Measurements from ENCODE around the gene ZYX. TPM values are rescaled to one million over a fixed set of nuclear protein-coding genes. Genes with fewer than 3 reads are reported as not detected.
"Not testable (repeated sequence)": the region's sequence is repeated elsewhere in the genome, so short reads cannot be mapped to it uniquely, and the experiment has no call there.

The ZYX gene
- total and polyA plus RNA-seq, 9 donors: 41.4 to 290 (median 214) TPM

GRCh38 chr7:143397710-143398530 lies 16.8 kb downstream of the ZYX start:
- Histone ChIP-seq H3K36me3 (ENCODE audit: control insufficient read depth, insufficient read depth, low read length) (peaks cover 10% of the 10 kb centered on the region), H3K27ac (ENCODE audit: low read length) (no peak overlapping the region), H3K9me3 (replicated peaks; ENCODE audit: control insufficient read depth, low read depth, low read length) (no peaks in the 10 kb centered on the region), H3K27me3 (ENCODE audit: control insufficient read depth, insufficient read depth, low read length) (no peaks in the 10 kb centered on the region), H3K4me3 (ENCODE audit: low read length) (no peak overlapping the region), H3K4me1 (ENCODE audit: control insufficient read depth, insufficient read depth, low read length) (peaks cover 23% of the 10 kb centered on the region)
- DNase-seq: no peak
- 81% methylated on average over 10 of the region's 16 CpGs for WGBS (ENCODE audit: insufficient coverage)

GRCh38 chr7:143398616-143399015 lies 17.5 kb downstream of the ZYX start:
- Histone ChIP-seq H3K4me1 (ENCODE audit: control insufficient read depth, insufficient read depth, low read length) (peaks cover 16% of the 10 kb centered on the region), H3K9me3 (replicated peaks; ENCODE audit: control insufficient read depth, low read depth, low read length) (no peaks in the 10 kb centered on the region), H3K36me3 (ENCODE audit: control insufficient read depth, insufficient read depth, low read length) (peaks cover 5% of the 10 kb centered on the region), H3K27me3 (ENCODE audit: control insufficient read depth, insufficient read depth, low read length) (no peaks in the 10 kb centered on the region), H3K4me3 (ENCODE audit: low read length) (no peak overlapping the region), H3K27ac (ENCODE audit: low read length) (no peak overlapping the region)
- 88% methylated on average over 5 of the region's 14 CpGs for WGBS (ENCODE audit: insufficient coverage)
- no peak for DNase-seq

- DNase-seq: no peak
- Histone ChIP-seq H3K27ac (ENCODE audit: low read length) (no peak overlapping the region), H3K36me3 (ENCODE audit: control insufficient read depth, insufficient read depth, low read length) (peaks cover 5% of the 10 kb centered on the region), H3K9me3 (replicated peaks; ENCODE audit: control insufficient read depth, low read depth, low read length) (no peaks in the 10 kb centered on the region), H3K4me3 (ENCODE audit: low read length) (no peak overlapping the region), H3K27me3 (ENCODE audit: control insufficient read depth, insufficient read depth, low read length) (no peaks in the 10 kb centered on the region), H3K4me1 (ENCODE audit: control insufficient read depth, insufficient read depth, low read length) (peaks cover 14% of the 10 kb centered on the region)
- 84% methylated on average over 6 of the region's 8 CpGs for WGBS (ENCODE audit: insufficient coverage)
Measured at GRCh38 chr7:143399151-143399550, 18.0 kb downstream of the ZYX start.

- H3K4me3 ChIP-seq (ENCODE audit: low read length): no peak overlapping the region
- 90% methylated on average over 16 of the region's 20 CpGs for WGBS (ENCODE audit: insufficient coverage)
- H3K9me3 ChIP-seq (replicated peaks; ENCODE audit: control insufficient read depth, low read depth, low read length): no peaks in the 10 kb centered on the region
- H3K27ac ChIP-seq (ENCODE audit: low read length): no peak overlapping the region
- H3K36me3 ChIP-seq (ENCODE audit: control insufficient read depth, insufficient read depth, low read length): peaks cover 5% of the 10 kb centered on the region
- DNase-seq: no peak
- H3K27me3 ChIP-seq (ENCODE audit: control insufficient read depth, insufficient read depth, low read length): no peaks in the 10 kb centered on the region
- peaks cover 14% of the 10 kb centered on the region for H3K4me1 ChIP-seq (ENCODE audit: control insufficient read depth, insufficient read depth, low read length)
Measured at GRCh38 chr7:143399642-143400041, 18.5 kb downstream of the ZYX start.

- DNase-seq: no peak
- Histone ChIP-seq H3K4me1 (ENCODE audit: control insufficient read depth, insufficient read depth, low read length) (peaks cover 15% of the 10 kb centered on the region), H3K27me3 (ENCODE audit: control insufficient read depth, insufficient read depth, low read length) (no peaks in the 10 kb centered on the region), H3K36me3 (ENCODE audit: control insufficient read depth, insufficient read depth, low read length) (peaks cover 5% of the 10 kb centered on the region), H3K9me3 (replicated peaks; ENCODE audit: control insufficient read depth, low read depth, low read length) (no peaks in the 10 kb centered on the region), H3K27ac (ENCODE audit: low read length) (no peak overlapping the region), H3K4me3 (ENCODE audit: low read length) (no peak overlapping the region)
- WGBS (ENCODE audit: insufficient coverage): 82% methylated on average over 12 of the region's 12 CpGs
Measured at GRCh38 chr7:143401265-143401664, 20.1 kb downstream of the ZYX start.

- not testable (repeated sequence) for H3K9me3 ChIP-seq (replicated peaks; ENCODE audit: control insufficient read depth, low read depth, low read length); H3K27me3 ChIP-seq (ENCODE audit: control insufficient read depth, insufficient read depth, low read length); H3K36me3 ChIP-seq (ENCODE audit: control insufficient read depth, insufficient read depth, low read length); H3K4me3 ChIP-seq (ENCODE audit: low read length); H3K27ac ChIP-seq (ENCODE audit: low read length); DNase-seq
- WGBS (ENCODE audit: insufficient coverage): 83% methylated on average over 2 of the region's 4 CpGs
- peaks cover 19% of the 10 kb centered on the region for H3K4me1 ChIP-seq (ENCODE audit: control insufficient read depth, insufficient read depth, low read length)
Measured at GRCh38 chr7:143402233-143402632, 21.1 kb downstream of the ZYX start.

- peak; percentile 83 for DNase-seq
- Histone ChIP-seq H3K4me1 (ENCODE audit: control insufficient read depth, insufficient read depth, low read length) (peaks cover 41% of the 10 kb centered on the region), H3K9me3 (replicated peaks; ENCODE audit: control insufficient read depth, low read depth, low read length) (no peaks in the 10 kb centered on the region), H3K36me3 (ENCODE audit: control insufficient read depth, insufficient read depth, low read length) (no peaks in the 10 kb centered on the region), H3K4me3 (ENCODE audit: low read length) (no peak overlapping the region), H3K27ac (ENCODE audit: low read length) (peak overlapping the region; percentile 56), H3K27me3 (ENCODE audit: control insufficient read depth, insufficient read depth, low read length) (no peaks in the 10 kb centered on the region)
- 31% methylated on average over 6 of the region's 9 CpGs for WGBS (ENCODE audit: insufficient coverage)
Measured at GRCh38 chr7:143405173-143406001, 24.2 kb downstream of the ZYX start.

GRCh38 chr7:143406002-143406357 lies 24.8 kb downstream of the ZYX start:
- no peaks in the 10 kb centered on the region for H3K27me3 ChIP-seq (ENCODE audit: control insufficient read depth, insufficient read depth, low read length)
- DNase-seq: no peak
- WGBS (ENCODE audit: insufficient coverage): no CpG with 5 or more reads among the region's 3 CpGs

GRCh38 chr7:143407287-143408251 lies 26.4 kb downstream of the ZYX start:
- H3K36me3 ChIP-seq (ENCODE audit: control insufficient read depth, insufficient read depth, low read length): no peaks in the 10 kb centered on the region
- no peak overlapping the region for H3K27ac ChIP-seq (ENCODE audit: low read length)
- no peaks in the 10 kb centered on the region for H3K27me3 ChIP-seq (ENCODE audit: control insufficient read depth, insufficient read depth, low read length)
- H3K4me1 ChIP-seq (ENCODE audit: control insufficient read depth, insufficient read depth, low read length): peaks cover 49% of the 10 kb centered on the region
- DNase-seq: no peak
- 48% methylated on average over 11 of the region's 13 CpGs for WGBS (ENCODE audit: insufficient coverage)
- H3K9me3 ChIP-seq (replicated peaks; ENCODE audit: control insufficient read depth, low read depth, low read length): no peaks in the 10 kb centered on the region
- H3K4me3 ChIP-seq (ENCODE audit: low read length): no peak overlapping the region

More at GRCh38 chr7:143406002-143406357, 24.8 kb downstream of the ZYX start:
- Histone ChIP-seq H3K4me1 (ENCODE audit: control insufficient read depth, insufficient read depth, low read length) (peaks cover 44% of the 10 kb centered on the region), H3K4me3 (ENCODE audit: low read length) (no peak overlapping the region), H3K36me3 (ENCODE audit: control insufficient read depth, insufficient read depth, low read length) (no peaks in the 10 kb centered on the region), H3K9me3 (replicated peaks; ENCODE audit: control insufficient read depth, low read depth, low read length) (no peaks in the 10 kb centered on the region), H3K27ac (ENCODE audit: low read length) (no peak overlapping the region)
